ENCODE results near the gene RTN4. TPM values are rescaled to one million over a fixed set of nuclear protein-coding genes. Genes with fewer than 3 reads are reported as not detected.

RTN4 gene
- total RNA-seq, 1 experiment from 2014 or later, result 513 TPM

- TF ChIP-seq CTCF (IDR thresholded peaks at IDR 0.05) (no peak), TCF7L2 (IDR thresholded peaks at IDR 0.05; ENCODE audit: low read depth, low read length) (no peak), REST (IDR thresholded peaks at IDR 0.05; ENCODE audit: insufficient read depth in 1 of 2, low read depth in 2 of 2, low read length in 1 of 2) (no peak)
- intact Hi-C loops (cut with micrococcal nuclease; ENCODE audit: unreplicated experiment), result loop anchor here (2.0 to 5.0 kb wide), 3 partner anchors 37 to 119 kb away; no protein-coding TSS in a partner anchor
- Histone ChIP-seq H3K9me3 (ENCODE audit: control insufficient read depth, insufficient read depth, low read depth, low read length) (no peaks in the 10 kb centered on the region), H3K27me3 (ENCODE audit: control insufficient read depth, insufficient read depth, low read length) (no peaks in the 10 kb centered on the region), H3K36me3 (ENCODE audit: control insufficient read depth, insufficient read depth, low read length) (peaks cover 6% of the 10 kb centered on the region), H3K27ac (ENCODE audit: low read length) (peak overlapping the region; percentile 80), H3K4me3 (ENCODE audit: low read depth in 2 of 2, low read length in 2 of 2) (peak overlapping the region; percentile 65 to 84), H3K4me1 (ENCODE audit: control insufficient read depth, insufficient read depth, low read length) (peaks cover 33% of the 10 kb centered on the region)
- CTCF ChIA-PET, result interaction anchor here (0.6 to 1.6 kb wide), 2 partner anchors 150 to 366 kb away, joined by 3 to 7 read pairs; no protein-coding TSS in a partner anchor
- in situ Hi-C loops (cut with HindIII; ENCODE audit: low pct_unique_long_range_greater_than_20kb, low sequenced_read_pairs), result loop anchor here (25.0 kb wide), 1 partner anchor 113 kb away; no protein-coding TSS in a partner anchor
- no TSS peak for BruUV-seq (replicated peaks)
- ATAC-seq, result peak; percentile 1; the same call in 1 of the 2 replicates
- no peak for DNase-seq (ENCODE audit: low read depth, low spot score)
- POLR2A ChIA-PET, result interaction anchor here (0.5 to 1.2 kb wide), 3 partner anchors 60 to 159 kb away, joined by 4 to 6 read pairs (median 4); no protein-coding TSS in a partner anchor
Observed at GRCh38 chr2:55049821-55050099, 491 bp downstream of the RTN4 start.

- Histone ChIP-seq H3K36me3 (ENCODE audit: control insufficient read depth, insufficient read depth, low read length) (peaks cover 6% of the 10 kb centered on the region), H3K27ac (ENCODE audit: low read length) (peak overlapping the region; percentile 92), H3K4me3 (ENCODE audit: low read depth in 2 of 2, low read length in 2 of 2) (peak overlapping the region; percentile 65 to 84), H3K9me3 (ENCODE audit: control insufficient read depth, insufficient read depth, low read depth, low read length) (no peaks in the 10 kb centered on the region), H3K27me3 (ENCODE audit: control insufficient read depth, insufficient read depth, low read length) (no peaks in the 10 kb centered on the region), H3K4me1 (ENCODE audit: control insufficient read depth, insufficient read depth, low read length) (peaks cover 38% of the 10 kb centered on the region)
- peak; percentile 11; the same call in 1 of the 2 replicates for TF ChIP-seq SIN3A (IDR thresholded peaks at IDR 0.05; ENCODE audit: borderline replicate concordance, insufficient read depth, low read depth, low read length)
- no peak for TF ChIP-seq POLR2AphosphoS5 (IDR thresholded peaks at IDR 0.05; ENCODE audit: low read depth, low read length)
- TF ChIP-seq CTCF (IDR thresholded peaks at IDR 0.05), result peak; percentile 78
- TF ChIP-seq TCF7L2 (IDR thresholded peaks at IDR 0.05; ENCODE audit: low read depth, low read length), result no peak
- no peak for TF ChIP-seq REST (IDR thresholded peaks at IDR 0.05; ENCODE audit: insufficient read depth in 1 of 2, low read depth in 2 of 2, low read length in 1 of 2)
- DNase-seq (ENCODE audit: low read depth, low spot score) (no peak), ATAC-seq (peak; percentile 19)
- intact Hi-C loops (cut with micrococcal nuclease; ENCODE audit: unreplicated experiment) (loop anchor here (2.0 to 5.0 kb wide), 2 partner anchors 37 to 120 kb away; no protein-coding TSS in a partner anchor), in situ Hi-C loops (cut with HindIII; ENCODE audit: low pct_unique_long_range_greater_than_20kb, low sequenced_read_pairs) (loop anchor here (25.0 kb wide), 1 partner anchor 113 kb away; no protein-coding TSS in a partner anchor)
- no TSS peak for BruUV-seq (replicated peaks)
- CTCF ChIA-PET, result interaction anchor here (0.6 to 1.7 kb wide), 5 partner anchors 35 to 452 kb away, joined by 3 to 8 read pairs (median 5); no protein-coding TSS in a partner anchor
- POLR2A ChIA-PET, result interaction anchor here (1.2 kb wide), 2 partner anchors 125 to 145 kb away, joined by 4 read pairs; no protein-coding TSS in a partner anchor
Observed at GRCh38 chr2:55049043-55049820, 1.0 kb downstream of the RTN4 start.

Measured in Panc1 (cell line).